Right lobe of liver (tissue), 6 donors: ENCODE measurements around the gene TMEM132D. TPM values are rescaled to one million over a fixed set of nuclear protein-coding genes. Genes with fewer than 3 reads are reported as not detected.

Experiments
- ATAC-seq, 4 donors: fragments of 200-7000 bp; cut with Tn5 transposase; one replicate each; pipeline ENCODE4 v1.9.1; 2020; ENCODE audit warnings: mild to moderate bottlenecking in 4 of 4, moderate library complexity in 4 of 4
- DNase-seq, 3 donors: peaks; one replicate each; pipeline ENCODE4 v3.0.0-alpha.2; 2020
- H3K27ac ChIP-seq, 3 donors: fragments of 200-600 bp; one replicate each; pipeline ENCODE4 v1.8.0; 2022
- H3K27me3 ChIP-seq, 2 donors: fragments of 200-600 bp; one replicate each; pipeline ENCODE4 v1.8.0; 2022
- H3K36me3 ChIP-seq, 4 donors: fragments of 200-600 bp; sonication (generic) in 1 of 4; one replicate each; pipeline versions ENCODE4 v1.5.1 to v1.8.0; 2017 to 2022; ENCODE audit warnings: control low read depth in 1 of 4
- H3K4me1 ChIP-seq, 4 donors: fragments of 200-600 bp; sonication (generic) in 1 of 4; one replicate each; pipeline versions ENCODE4 v1.5.1 to v1.8.0; 2017 to 2022; ENCODE audit warnings: control low read depth in 1 of 4
- H3K4me3 ChIP-seq, 3 donors: fragments of 200-600 bp; one replicate each; pipeline ENCODE4 v1.8.0; 2022
- H3K9me3 ChIP-seq, 4 donors: fragments of 200-600 bp; sonication (generic) in 1 of 4; one replicate each; pipeline versions ENCODE4 v1.5.1 to v1.8.0; 2017 to 2022; ENCODE audit warnings: control low read depth in 1 of 4
- CTCF ChIP-seq, 4 donors: fragments of 200-600 bp in 3 of 4; fragments of 450-650 bp in 1 of 4; IDR thresholded peaks; one replicate each; pipeline versions ENCODE4 v1.5.1 to v1.8.0; 2016 to 2022; ENCODE audit warnings: antibody characterized with exemption in 4 of 4, mild to moderate bottlenecking in 2 of 4
- POLR2A ChIP-seq: fragments of 450-650 bp; IDR thresholded peaks from one replicate; pipeline ENCODE4 v1.6.1; 2017; ENCODE audit warnings: antibody characterized with exemption, mild to moderate bottlenecking
- WGBS: methylation state at CpG from one replicate; pipeline ENCODE4 v1.1.6; 2018; ENCODE audit warnings: low coverage, low lambda C conversion rate; ENCODE audit not compliant: insufficient coverage; ENCODE audit errors: missing lambda C conversion rate; 5-methylcytosine and 5-hydroxymethylcytosine counted together
- intact Hi-C, 2 donors: fragments of 100-400 bp; cut with DNase I; formaldehyde crosslinking; loops; one replicate each; pipeline versions ENCODE4 v1.11.2 to v1.14.1; 2022
- total RNA-seq, 6 experiments: library from RNA; depleted of rRNA in 2 of 6; stranded (reverse); fragments of >200 nt in 2 of 6; fragmentation: NEBNext Ultra II Directional in 3 of 6; extraction: Animal tissue kit (Norgen Biotek cat#: 25700) in 3 of 6; gene quantifications; one replicate each; pipeline versions ENCODE4 v1.1.0 to v1.2.4, GENCODE V29; 2016 to 2023
- donor health status: DM: no; HTN: yes; CAD: no.
- donor health status: DM: no; HTN: no; CAD: no.
- donor health status: DM: no; HTN: no; CAD: no.
- donor health status: DM: no; HTN: yes; CAD: no.
- donor health status: DM: no; HTN: yes; CAD: no.

Gene TMEM132D
- total RNA-seq, 6 experiments from 2014 or later = 0.10 to 0.35 (median 0.33) TPM; not detected in 3

- Histone ChIP-seq H3K4me3 (no peak overlapping the region), H3K36me3 (no peaks in the 10 kb centered on the region), H3K4me1 (no peaks in the 10 kb centered on the region), H3K27me3 (no peaks in the 10 kb centered on the region), H3K27ac (no peak overlapping the region), H3K9me3 (no peaks in the 10 kb centered on the region)
- TF ChIP-seq POLR2A (no peak), CTCF (IDR thresholded peaks at IDR 0.05) (no peak)
- DNase-seq (no peak), ATAC-seq (peak in 1 of 4 donors; percentile 28)
- WGBS = 46% methylated on average over 11 of the region's 11 CpGs
- intact Hi-C loops = no loop called here
Observed at GRCh38 chr12:129211862-129212630, 691.8 kb downstream of the TMEM132D start.

- H3K27ac ChIP-seq = no peak overlapping the region
- ATAC-seq (peak in 1 of 4 donors; percentile 29), DNase-seq (no peak)
- no peaks in the 10 kb centered on the region for H3K36me3 ChIP-seq
- no peaks in the 10 kb centered on the region for H3K9me3 ChIP-seq
- H3K4me1 ChIP-seq = no peaks in the 10 kb centered on the region
- no peak overlapping the region for H3K4me3 ChIP-seq
- no peaks in the 10 kb centered on the region for H3K27me3 ChIP-seq
- 56% methylated on average over 4 of the region's 9 CpGs for WGBS
- intact Hi-C loops = no loop called here
- TF ChIP-seq POLR2A (no peak), CTCF (IDR thresholded peaks at IDR 0.05) (no peak)
Observed at GRCh38 chr12:129208566-129208965, 695.3 kb downstream of the TMEM132D start.

GRCh38 chr12:129207084-129207483 is 696.7 kb downstream of the TMEM132D start:
- intact Hi-C loops = no loop called here
- H3K27ac ChIP-seq = no peak overlapping the region
- no peaks in the 10 kb centered on the region for H3K9me3 ChIP-seq
- H3K27me3 ChIP-seq = no peaks in the 10 kb centered on the region
- H3K4me3 ChIP-seq = no peak overlapping the region
- no peak for TF ChIP-seq POLR2A
- TF ChIP-seq CTCF (IDR thresholded peaks at IDR 0.05) = no peak
- ATAC-seq (no peak), DNase-seq (no peak)
- no peaks in the 10 kb centered on the region for H3K4me1 ChIP-seq
- WGBS = 61% methylated on average over 9 of the region's 9 CpGs
- no peaks in the 10 kb centered on the region for H3K36me3 ChIP-seq

- H3K4me3 ChIP-seq = no peak overlapping the region
- H3K4me1 ChIP-seq = no peaks in the 10 kb centered on the region
- no peak for TF ChIP-seq POLR2A
- TF ChIP-seq CTCF (IDR thresholded peaks at IDR 0.05) = no peak
- DNase-seq (no peak), ATAC-seq (no peak)
- H3K27ac ChIP-seq = no peak overlapping the region
- WGBS = 0% methylated on average over 1 of the region's 2 CpGs
- intact Hi-C loops = no loop called here
- H3K36me3 ChIP-seq = no peaks in the 10 kb centered on the region
- no peaks in the 10 kb centered on the region for H3K27me3 ChIP-seq
- H3K9me3 ChIP-seq = no peaks in the 10 kb centered on the region
Observed at GRCh38 chr12:129203456-129203855, 700.4 kb downstream of the TMEM132D start.
